Activated CD4-positive, CD25-positive, alpha-beta regulatory T cell treated with anti-CD3 and anti-CD28 coated beads, Interleukin-2, amount 50 U/mL, for 24 hours (primary cell): ENCODE results near the gene ALKBH8.
"Not testable (repeated sequence)": the region's sequence is repeated elsewhere in the genome, so short reads cannot be mapped to it uniquely, and the experiment has no call there.

Source experiments
- ATAC-seq, 2 donors: fragments of 150-1000 bp; cut with Tn5 transposase; one replicate each; pipeline ENCODE4 v1.10.0; 2021; ENCODE audit warnings: mild to moderate bottlenecking in 1 of 2, moderate library complexity in 1 of 2

Gene ALKBH8

GRCh38 chr11:107501713-107502112 lies 63.8 kb downstream of the ALKBH8 start:
- ATAC-seq, result no peak

- ATAC-seq, result not testable (repeated sequence)
Observed at GRCh38 chr11:107497371-107497770, 68.2 kb downstream of the ALKBH8 start.

GRCh38 chr11:107496011-107496410 lies 69.5 kb downstream of the ALKBH8 start:
- no peak for ATAC-seq

GRCh38 chr11:107494055-107494454 lies 71.5 kb downstream of the ALKBH8 start:
- no peak for ATAC-seq

GRCh38 chr11:107493117-107493516 lies 72.4 kb downstream of the ALKBH8 start:
- no peak for ATAC-seq

- no peak for ATAC-seq
Observed at GRCh38 chr11:107490836-107491235, 74.7 kb downstream of the ALKBH8 start.

GRCh38 chr11:107482234-107482633 lies 83.3 kb downstream of the ALKBH8 start:
- ATAC-seq, result no peak

- no peak for ATAC-seq
Observed at GRCh38 chr11:107478922-107479321, 86.6 kb downstream of the ALKBH8 start.

- ATAC-seq, result no peak
Observed at GRCh38 chr11:107477820-107478219, 87.7 kb downstream of the ALKBH8 start.

- no peak for ATAC-seq
Observed at GRCh38 chr11:107473792-107474191, 91.7 kb downstream of the ALKBH8 start.

- ATAC-seq, result no peak
Observed at GRCh38 chr11:107472966-107473365, 92.6 kb downstream of the ALKBH8 start.

GRCh38 chr11:107468596-107468995 lies 96.9 kb downstream of the ALKBH8 start:
- ATAC-seq, result no peak

GRCh38 chr11:107467696-107468095 lies 97.8 kb downstream of the ALKBH8 start:
- no peak for ATAC-seq

GRCh38 chr11:107466275-107466866 lies 99.2 kb downstream of the ALKBH8 start:
- not testable (repeated sequence) for ATAC-seq

GRCh38 chr11:107457558-107458271 lies 107.8 kb downstream of the ALKBH8 start, which contains the start of gene CWF19L2:
Gene CWF19L2, minus strand, starts transcription at chr11:107457825. Its CDS starts 9 bp downstream, at chr11:107457816.
- ATAC-seq, result peak; percentile 95 to 96

GRCh38 chr11:107457205-107457557 lies 108.4 kb downstream of the ALKBH8 start:
- peak; percentile 11 to 16 for ATAC-seq

- ATAC-seq, result no peak
Observed at GRCh38 chr11:107453594-107454286, 111.8 kb downstream of the ALKBH8 start.
